CD4-positive, alpha-beta T cell treated with Interleukin-6 at 100 ng/mL for 8 hours (primary cell): ENCODE data around the gene TMC7.
"Not testable (repeated sequence)": the region's sequence is repeated elsewhere in the genome, so short reads cannot be mapped to it uniquely, and the experiment has no call there.

Source experiments
- DNase-seq: peaks from one replicate; pipeline ENCODE4 v3.0.0-alpha.2; 2020; ENCODE audit warnings: mixed read lengths, low spot score

Gene TMC7

DNA sequence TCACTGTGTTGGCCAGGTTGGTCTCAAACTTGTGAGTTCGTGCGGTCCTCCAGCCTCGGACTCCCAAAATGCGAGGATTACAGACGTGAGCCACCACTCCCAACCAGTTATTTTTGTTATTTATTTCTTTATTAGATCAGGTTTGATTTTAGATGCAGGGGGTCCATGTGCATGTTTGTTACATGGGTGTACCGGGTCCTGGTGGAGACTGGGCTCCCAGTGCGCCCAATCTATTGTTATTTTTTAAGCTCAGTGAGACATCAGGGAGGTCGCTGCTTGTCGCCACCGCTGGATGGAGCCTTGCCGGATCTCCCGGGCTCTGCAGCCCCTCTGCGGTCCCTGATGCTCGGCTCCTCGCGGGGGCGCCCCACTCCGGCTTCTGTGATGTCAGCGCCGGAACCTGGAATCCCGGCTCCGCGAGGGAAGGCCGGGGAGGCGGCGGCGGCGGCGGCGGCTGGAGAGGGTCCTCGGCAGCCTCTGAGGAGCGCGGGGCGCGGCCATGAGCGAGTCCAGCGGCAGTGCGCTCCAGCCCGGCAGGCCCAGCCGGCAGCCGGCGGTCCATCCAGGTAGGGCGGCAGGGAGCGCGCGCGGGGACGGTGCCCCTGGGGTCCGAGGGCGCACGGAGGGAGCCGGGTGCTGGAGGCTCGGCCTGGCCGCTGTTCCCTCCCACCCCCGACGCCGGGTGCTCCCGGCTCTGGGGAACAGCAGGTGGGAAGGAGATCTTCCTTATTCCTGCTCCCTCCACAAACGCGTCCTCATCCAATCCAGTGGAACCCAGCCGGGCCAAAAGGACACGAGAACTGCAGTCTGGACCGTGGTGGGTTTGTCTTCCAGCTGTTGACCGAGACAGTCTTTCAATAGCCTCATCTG lies at the start of gene TMC7:
TMC7 (plus strand) TSS at position 370 of the 870 bp plus-strand sequence; CDS start at position 500, 130 bp downstream.
- DNase-seq: no peak

DNA sequence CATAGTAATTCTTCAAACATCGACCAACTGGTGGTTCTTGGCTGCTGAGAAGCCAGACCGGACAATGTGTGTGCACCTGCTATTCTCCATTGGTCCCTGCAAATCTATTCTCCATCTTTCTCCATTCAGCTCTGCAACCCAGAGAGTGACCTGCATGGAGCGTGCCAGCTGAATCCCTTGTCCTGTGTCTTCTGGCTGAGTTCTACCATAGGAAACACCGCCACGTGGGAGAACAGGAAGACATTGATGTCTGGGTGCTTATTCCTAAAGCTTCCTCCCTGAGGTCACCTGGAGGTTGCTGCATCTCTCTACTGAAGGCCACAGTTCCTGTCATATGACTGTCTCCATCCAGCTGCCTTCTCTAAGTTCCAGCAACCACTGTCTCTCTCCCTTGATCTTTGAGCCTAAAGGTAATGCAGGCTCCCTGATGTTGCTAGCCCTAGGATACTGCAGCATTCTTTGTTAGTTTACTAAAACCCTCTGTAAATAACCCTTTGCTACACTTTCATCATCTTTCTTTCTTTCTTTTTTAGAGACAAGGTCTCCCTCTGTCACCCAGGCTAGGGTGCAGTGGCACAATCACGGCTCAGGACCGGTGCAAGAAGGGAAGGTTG lies 46.9 kb upstream of the TMC7 start:
- no peak for DNase-seq

DNA sequence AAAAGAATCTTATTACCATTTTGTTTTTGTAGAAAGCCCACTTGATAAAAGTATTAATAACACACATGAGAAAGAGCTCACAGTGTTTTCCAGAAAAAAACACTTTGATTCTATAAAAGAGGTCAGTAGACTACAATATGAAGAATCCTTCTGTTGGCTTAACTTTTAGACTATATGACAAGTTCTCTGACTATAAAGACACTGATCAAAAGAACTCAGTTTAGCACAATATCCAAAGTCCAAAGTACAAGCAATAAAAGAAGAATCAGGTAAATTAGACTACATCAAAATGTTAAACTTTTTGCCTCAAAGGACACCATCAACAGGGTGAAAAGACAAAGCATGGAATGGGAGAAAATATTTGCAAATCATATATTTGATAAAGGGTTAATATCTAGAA lies 46.3 kb upstream of the TMC7 start:
- DNase-seq: no peak

DNA sequence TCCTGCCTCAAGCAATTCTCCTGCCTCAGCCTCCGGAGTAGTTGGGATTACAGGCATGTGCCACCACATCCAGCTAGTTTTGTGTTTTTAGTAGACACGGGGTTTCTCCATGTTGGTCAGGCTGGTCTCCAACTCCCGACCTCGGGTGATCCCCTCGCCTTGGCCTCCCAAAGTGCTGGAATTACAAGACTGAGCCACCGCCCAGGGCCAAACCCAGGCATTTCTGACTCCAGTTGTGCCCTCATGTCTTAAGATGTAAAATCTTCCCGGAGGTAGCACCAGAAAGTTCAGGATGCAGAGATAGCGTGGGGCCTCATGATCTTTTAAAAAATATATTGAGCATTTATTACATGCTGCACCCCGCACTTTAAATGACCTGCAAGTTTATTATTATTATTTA lies 44.7 kb upstream of the TMC7 start:
- no peak for DNase-seq

DNA sequence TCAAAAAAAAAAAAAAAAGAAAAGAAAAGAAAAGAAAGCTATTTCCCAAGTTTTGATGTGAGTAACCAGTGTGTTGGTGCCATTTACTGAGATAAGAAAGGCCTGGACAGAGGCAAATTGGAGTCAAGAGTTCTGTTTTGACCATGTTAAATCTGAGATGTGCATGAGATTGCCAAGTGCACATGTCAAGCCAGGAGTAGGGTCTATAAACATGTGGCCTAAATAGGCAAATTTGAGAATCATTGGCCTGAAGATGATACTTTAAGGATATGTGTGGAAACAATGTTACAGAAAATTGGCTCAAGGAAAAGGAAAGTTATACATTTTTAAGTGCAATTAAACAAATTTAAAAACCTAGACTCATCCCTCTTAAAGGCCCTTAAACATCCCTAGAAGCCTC lies 42.3 kb upstream of the TMC7 start:
- no peak for DNase-seq

DNA sequence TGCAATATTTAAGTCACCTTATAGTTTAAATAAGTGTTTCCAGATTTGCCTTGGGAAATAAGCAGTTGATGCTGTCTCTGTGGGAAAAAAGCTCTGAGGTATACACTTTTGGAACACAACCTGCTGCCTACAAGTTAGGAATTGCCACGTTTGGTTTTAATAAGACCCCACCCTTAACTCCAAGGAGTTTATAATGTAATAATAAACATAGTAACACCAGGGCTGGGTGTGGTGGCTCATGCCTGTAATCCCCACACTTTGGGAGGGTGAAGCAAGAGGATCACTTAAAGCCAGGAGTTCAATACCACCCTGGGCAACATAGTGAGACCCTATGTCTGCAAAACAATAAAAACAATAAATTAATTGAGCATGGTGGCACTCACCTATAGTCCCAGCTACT lies 41.7 kb upstream of the TMC7 start:
- DNase-seq: no peak

DNA sequence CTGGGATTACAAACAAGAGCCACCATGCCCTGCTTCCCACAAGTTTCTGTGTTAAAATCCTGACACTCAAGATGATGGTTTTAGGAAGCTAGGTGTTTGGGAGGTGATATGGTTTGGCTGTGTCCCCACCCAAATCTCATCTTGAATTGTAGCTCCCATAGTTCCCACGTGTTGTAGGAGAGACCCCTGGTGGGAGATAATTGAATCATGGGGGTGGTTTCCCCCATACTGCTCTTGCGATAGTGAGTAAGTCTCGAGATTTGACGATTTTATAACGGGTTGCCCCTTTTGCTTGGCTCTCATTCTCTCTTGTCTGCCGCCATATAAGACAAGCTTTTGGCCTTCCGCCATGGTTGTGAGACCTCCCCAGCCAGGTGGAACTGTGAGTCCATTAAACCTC lies 40.3 kb upstream of the TMC7 start:
- DNase-seq: no peak

DNA sequence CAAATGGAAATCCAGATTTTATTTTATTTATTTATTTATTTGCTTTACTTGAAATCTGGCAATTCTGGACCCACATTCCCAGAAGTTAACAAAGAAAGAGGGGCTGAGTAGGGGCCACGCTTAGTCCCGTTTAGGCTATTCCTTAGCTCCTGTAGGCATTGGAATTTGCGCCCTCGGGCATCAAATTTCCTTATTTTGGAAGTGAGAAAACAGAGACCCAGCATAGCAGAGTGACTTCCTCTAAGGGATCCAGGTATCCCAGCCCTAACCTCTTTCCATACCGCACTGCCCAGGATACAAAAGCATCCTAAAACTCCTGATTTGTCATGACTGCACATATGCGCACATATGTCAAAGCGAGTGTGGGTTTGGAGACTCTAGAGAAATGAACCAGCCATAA lies 38.5 kb upstream of the TMC7 start:
- no peak for DNase-seq

DNA sequence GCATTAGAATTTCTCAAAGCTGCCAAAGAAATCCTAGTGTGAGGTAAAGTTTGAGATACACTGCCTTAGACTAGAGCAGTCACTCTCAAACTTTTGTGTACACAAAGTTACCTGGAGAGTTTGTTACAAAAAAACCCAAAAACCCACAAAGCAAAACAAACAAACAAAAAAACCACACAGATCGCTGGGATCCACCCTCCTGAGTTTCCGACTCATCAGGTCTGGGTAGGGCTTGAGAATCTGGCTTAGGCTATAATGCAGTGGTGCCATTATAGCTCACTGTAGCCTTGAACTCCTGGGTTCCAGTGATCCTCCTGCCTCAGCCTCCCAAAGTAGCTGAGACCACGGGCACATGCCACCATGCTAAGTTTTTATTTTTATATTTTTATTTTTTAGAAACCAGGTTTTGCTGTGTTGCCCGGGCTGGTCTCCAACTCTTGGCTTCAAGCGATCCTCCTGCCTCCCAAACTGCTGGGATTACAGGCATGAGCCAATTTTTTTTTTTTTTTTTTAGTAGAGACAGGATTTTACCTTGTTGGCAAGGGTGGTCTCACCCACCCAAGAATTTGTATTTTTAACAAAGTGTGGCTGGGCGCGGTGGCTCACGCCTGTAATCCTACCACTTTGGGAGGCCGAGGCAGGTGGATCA lies 35.2 kb upstream of the TMC7 start:
- no peak for DNase-seq

DNA sequence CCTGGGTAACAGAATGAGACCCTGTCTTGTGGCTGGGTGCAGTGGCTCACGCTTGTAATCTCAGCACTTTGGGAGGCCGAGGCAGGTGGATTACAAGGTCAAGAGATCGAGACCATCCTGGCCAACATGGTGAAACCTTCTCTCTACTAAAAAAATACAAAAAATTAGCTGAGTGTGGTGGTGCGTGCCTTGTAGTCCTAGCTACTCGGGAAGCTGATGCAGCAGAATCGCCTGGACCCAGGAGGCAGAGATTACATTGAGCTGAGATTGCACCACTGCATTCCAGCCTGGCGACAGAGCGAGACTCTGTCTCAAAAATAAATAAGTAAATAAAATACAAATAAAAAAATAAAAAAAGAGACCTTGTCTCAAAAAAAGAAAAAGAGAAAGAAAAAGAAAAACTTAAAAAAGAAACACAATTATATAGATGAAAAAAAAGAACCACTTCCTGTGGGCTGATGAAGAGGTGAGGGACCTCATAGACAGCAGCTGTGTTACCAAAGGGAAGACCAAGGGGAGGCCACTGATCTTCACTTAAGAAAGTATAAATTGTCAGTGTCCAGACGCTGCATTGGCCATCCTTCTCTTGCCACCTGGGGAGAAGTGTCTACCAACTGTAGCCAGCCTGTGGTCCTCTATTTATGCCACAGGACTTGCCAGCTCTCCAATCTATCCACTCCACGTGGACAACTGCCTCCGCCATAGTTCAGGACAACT lies 33.1 kb upstream of the TMC7 start:
- no peak for DNase-seq

DNA sequence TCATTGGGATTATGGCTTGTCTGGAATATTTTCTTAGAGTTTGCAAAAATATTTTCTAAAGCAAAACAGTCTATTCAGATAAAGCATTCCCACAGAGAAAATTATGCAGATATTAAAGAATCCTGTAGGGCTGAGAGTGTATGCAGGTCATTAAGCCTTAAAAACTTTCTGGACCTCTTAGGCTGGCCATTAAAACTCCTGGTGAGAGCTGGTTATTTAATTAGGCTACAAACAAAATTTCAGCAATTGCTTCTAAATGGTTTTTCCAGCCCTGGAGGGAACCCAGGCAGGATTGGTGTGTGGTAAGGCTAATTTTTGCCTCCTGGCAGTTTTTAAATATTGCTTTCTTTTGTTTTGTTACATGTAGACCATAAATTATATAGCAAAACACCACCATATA lies 30.2 kb upstream of the TMC7 start:
- DNase-seq: no peak

DNA sequence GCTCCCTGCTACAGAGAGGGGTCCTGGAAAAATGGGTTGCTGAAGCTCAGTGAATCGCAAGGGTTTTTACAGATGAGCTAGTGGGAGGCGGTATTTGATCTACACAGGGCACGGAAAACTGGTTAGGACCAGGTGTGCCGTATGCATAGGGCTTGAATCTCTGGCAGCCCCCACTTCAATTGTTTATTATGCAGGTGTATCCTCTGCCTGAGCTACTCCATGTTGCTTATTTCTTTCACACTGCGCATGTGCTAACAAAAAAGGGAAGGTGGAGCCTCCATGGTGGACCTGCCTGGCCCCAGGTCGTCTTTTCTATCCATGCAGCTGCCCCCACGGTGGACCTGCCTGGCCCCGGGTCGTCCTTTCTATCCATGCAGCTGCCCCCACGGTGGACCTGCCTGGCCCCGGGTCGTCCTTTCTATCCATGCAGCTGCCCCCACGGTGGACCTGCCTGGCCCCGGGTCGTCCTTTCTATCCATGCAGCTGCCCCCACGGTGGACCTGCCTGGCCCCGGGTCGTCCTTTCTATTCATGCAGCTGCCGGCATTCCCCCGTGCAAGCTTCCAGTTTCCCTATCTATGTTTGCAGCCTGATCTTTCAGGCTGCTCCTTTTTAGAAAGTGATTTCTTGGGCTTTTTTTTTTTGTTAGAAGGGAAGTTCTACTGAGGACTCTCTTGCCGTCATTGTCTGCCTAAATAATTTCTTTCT lies 27.7 kb upstream of the TMC7 start:
- DNase-seq: peak; percentile 46

DNA sequence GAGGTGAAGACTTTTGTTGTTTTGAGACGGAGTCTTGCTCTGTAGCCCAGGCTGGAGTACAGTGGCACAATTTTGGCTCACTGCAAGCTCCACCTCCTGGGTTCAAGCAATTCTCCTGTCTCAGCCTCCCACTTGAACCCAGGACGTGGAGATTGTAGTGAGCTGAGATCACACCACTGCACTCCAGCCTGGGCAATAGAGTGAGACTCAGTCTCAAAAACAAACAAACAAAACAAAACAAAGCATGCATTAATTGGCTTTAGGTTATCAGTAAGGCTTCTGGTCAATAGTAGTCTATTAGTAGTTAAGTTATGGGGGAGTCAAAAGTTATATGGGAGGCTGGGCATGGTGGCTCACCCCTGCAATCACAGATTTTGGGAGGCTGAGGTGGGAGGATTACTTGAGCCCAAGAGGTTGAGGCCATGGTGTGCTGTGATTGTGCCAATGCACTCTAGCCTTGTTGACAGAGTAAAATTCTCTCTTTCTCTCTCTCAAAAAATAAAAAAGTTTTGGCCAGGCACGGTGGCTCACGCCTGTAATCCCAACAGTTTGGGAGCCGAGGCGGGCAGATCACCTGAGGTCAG lies 27.0 kb upstream of the TMC7 start:
- not testable (repeated sequence) for DNase-seq

DNA sequence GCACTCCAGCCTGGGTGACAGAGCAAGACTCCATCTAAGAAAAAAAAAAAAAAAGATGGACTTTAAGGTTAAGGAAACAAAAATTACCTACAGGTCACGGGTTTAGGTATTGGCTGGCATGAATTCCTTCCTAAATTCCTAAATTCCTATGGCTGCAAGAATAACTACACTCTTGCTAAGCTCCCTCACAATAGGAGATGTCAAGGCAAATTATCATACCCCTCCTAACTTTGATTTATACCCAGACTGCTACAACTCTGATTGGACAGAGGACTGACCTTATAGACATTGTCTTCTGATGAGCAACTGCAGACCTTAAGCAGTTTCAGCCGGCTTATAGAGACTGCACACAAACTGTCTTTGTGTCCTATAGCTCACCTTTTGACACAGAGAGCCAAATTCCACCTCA lies 25.1 kb upstream of the TMC7 start:
- no peak for DNase-seq

DNA sequence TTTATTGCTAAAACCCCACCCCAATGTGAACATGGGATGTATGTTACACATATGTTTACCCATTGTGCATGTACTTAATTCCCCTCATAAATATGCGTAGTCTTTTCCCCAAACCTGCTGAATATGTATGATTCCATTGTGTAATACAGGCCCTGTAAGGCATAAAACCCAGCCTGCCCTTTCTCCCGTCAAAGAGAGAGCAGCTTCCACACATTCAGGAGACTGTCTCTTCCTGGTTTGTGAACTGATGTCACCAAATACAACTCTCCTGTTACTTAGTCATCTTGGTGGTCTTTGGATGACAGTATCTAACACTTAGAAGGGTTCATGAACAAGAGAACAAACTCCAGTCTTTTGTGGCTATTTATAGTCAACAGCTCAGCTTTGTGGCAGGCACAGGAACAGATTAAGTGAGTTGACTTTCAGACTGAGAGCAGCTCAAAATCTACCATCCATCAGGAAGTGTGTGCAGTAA lies 24.7 kb upstream of the TMC7 start:
- no peak for DNase-seq

DNA sequence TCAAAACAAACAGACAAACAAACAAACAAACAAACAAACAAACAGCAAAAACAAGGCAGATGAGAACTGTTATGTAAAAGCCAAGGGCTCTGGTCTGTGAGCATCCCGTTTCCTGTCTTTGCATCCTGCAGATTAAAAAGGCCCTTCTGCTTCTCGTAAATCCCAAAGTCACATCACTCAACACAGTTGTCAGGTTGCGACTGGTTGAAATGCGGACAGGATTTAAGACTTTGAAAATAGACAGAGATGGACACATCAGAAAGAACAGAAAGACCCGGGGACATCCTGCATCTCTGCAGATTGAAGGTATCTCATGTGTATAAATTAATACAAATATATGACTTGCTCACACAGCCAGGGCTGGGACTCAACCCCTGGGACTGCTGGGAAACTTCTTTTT lies 18.2 kb upstream of the TMC7 start:
- DNase-seq: no peak

DNA sequence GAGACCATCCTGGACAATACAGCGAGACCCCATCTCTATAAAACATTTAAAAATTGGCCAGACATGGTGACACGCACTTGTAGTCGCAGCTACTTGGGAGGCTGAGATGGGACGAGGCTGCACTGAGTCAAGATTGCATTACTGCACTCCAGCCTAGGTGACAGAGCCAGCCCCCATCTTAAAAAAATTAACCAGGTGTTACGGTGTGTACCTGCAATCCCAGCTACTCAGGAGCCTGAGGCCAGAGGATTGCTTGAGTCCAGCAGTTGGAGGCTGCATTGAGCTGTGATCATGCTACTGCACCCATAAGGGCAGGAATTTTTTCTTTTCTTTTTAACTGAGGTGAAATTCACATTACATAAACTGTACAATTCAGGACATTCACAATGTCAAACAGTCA lies 16.9 kb upstream of the TMC7 start:
- no peak for DNase-seq

DNA sequence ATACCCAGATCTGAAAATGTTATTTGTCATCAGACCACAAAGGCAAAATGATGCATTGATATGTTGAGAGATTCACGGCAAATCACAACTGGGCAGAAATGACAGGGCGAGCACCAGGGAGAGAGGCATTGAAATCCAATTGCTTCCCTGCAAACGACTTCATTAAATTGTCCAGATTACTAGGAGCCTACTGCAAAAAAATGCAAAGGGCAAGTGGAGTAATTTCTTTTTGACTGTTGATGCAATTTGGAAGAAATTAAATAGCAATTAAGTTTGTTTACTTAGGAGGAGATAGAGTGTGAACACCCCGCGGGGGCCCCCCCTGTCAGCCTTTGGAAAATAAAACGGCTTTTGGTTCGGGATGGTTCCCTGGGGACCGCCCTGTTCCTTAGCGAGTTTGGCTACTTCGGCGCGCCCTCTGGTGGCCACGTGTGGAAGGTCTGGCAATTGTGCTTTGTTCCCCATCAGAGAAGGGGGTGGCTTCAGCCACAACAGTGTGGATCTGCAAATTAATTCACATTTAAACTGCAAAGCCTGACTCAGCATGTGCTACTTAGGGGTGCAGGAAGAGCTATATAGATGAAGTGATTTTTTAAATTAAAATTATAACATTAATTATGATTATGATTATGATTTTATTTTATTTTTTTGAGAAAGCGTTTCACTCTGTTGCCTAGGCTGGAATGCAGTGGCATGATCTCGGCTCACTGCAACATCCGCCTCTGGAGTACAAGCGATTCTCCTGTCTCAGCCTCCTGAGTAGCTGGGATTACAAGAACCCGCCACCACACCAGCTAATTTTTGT lies 14.5 kb upstream of the TMC7 start:
- peak; percentile 72 for DNase-seq

DNA sequence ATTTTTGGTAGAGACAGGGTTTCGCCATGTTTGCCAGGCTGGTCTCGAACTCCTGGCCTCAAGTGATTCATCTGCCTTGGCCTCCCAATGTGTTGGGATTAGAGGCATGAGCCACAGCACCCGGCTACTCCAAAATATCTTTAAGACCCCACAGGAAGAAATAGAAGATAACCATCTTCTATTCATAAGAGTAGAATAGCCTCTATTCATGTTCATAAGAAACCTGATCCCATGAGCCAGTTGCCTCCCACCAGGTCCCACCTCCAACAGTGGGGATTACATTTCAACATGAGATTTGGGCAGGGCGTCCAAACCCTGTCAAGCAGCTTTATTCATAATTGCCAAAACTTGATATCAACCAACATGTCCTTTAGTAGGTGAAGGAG lies 13.9 kb upstream of the TMC7 start:
- DNase-seq: no peak

DNA sequence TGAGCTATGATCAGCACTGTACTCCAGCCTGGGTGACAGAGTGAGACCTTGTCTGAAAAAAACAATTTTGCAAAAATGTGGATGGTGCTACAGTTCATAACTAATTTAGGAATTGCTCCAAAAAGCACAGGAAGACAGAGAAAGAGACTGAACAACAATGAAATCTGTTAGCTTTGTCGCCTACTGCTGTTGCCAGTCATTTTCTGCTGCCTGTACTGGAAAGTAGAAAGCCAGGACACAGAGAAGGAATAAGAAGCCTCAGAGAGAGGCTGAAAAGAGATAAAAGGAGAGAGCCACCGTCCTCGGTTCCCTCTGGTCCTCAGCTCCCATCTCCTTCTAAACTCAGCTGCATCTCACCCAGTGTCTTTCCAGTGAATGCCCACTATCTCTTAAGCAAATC lies 8.6 kb upstream of the TMC7 start:
- DNase-seq: no peak

DNA sequence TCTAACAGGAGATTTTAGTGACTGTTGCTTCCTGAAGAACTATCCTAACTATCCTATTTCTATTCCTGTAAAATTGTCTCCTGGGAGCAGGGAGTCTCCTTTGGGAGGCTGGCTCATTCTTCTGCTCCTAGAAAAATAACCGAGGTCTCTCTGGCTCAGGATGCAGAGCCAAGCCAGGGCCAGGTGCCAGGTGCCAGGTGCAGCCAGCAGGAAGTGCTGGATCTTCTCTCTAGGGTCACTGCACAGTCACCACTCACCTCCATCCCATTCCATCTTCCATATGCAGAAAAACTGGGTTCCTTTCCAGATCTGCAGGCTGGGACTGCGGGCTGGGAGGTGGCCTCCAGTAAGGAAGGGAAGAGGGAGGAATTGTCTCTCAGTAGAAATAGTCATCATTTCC lies 3.8 kb upstream of the TMC7 start:
- DNase-seq: no peak
